SK-N-MC (cell line): ENCODE data around the gene IGF1R.

Experiments used
- DNase-seq: peaks from one replicate; pipeline ENCODE4 v3.0.0-alpha.2; 2011; ENCODE audit warnings: low read depth, low spot score
- H3K27ac ChIP-seq: fragments of 200-600 bp; sonication (generic); 2 replicates; pipeline ENCODE4 v1.5.1; 2016; ENCODE audit warnings: mixed run types
- H3K36me3 ChIP-seq: fragments of 200-600 bp; sonication (generic); 2 replicates; pipeline ENCODE4 v1.6.1; 2017; ENCODE audit warnings: antibody characterized with exemption, low read length, mixed read lengths; ENCODE audit not compliant: insufficient read depth
- H3K4me3 ChIP-seq: fragments of 200-600 bp; sonication (generic); 2 replicates; pipeline ENCODE4 v1.5.1; 2016
- H3K9ac ChIP-seq: fragments of 200-600 bp; sonication (generic); 2 replicates; pipeline ENCODE4 v1.8.0; 2017; ENCODE audit warnings: mixed run types, mixed read lengths; ENCODE audit not compliant: insufficient read length
- H3K9me3 ChIP-seq: fragments of 200-600 bp; sonication (generic); 2 replicates; pipeline ENCODE4 v1.6.1; 2017; ENCODE audit warnings: low read depth, mild to moderate bottlenecking, antibody characterized with exemption, low read length, moderate library complexity, mixed read lengths
- EZH2 ChIP-seq: fragments of 200-600 bp; sonication (generic); IDR thresholded peaks from one replicate; pipeline ENCODE4 v1.6.1; 2017; ENCODE audit warnings: antibody characterized with exemption
- FOXP2 ChIP-seq: optimal IDR thresholded peaks from 2 replicates; pipeline ENCODE3; 2011; ENCODE audit warnings: mild to moderate bottlenecking, moderate library complexity; ENCODE audit not compliant: insufficient read depth; ENCODE audit errors: extremely low read length, control extremely low read depth
- POLR2AphosphoS5 ChIP-seq: IDR thresholded peaks from 2 replicates; pipeline ENCODE4 v1.6.1; 2012; ENCODE audit warnings: mild to moderate bottlenecking, low read depth, low read length, borderline replicate concordance

IGF1R gene

GRCh38 chr15:98770984-98771383 lies 122.6 kb downstream of the IGF1R start:
- H3K9me3 ChIP-seq = no peaks in the 10 kb centered on the region
- H3K36me3 ChIP-seq = no peaks in the 10 kb centered on the region
- DNase-seq = no peak
- TF ChIP-seq POLR2AphosphoS5 = no peak
- H3K9ac ChIP-seq = no peak overlapping the region
- H3K4me3 ChIP-seq = no peak overlapping the region
- H3K27ac ChIP-seq = no peak overlapping the region

DNA sequence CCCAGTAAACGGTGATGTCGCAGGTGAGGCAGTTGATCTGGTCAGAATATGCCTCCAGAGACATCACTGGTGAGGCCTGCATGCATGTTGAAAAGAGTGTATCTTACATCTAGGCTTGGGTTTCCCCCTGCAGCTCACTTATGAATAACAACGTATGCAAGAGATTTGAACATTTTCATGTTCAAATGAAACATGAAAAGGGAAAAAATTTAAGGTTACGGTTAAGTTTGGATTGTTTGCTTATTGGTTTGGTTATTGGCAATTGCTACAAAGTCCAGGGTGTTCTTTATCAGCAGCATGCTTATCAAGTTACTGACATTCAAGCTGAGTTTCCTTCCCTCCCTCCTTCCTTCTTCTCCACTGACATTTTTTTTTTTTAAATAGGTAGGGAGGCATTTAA lies 123.2 kb downstream of the IGF1R start:
- no peak overlapping the region for H3K9ac ChIP-seq
- H3K36me3 ChIP-seq = no peaks in the 10 kb centered on the region
- no peak for DNase-seq
- no peaks in the 10 kb centered on the region for H3K9me3 ChIP-seq
- H3K27ac ChIP-seq = no peak overlapping the region
- H3K4me3 ChIP-seq = no peak overlapping the region
- no peak for TF ChIP-seq EZH2
- TF ChIP-seq POLR2AphosphoS5 = no peak
- no peak for TF ChIP-seq FOXP2

GRCh38 chr15:98772895-98773294 lies 124.6 kb downstream of the IGF1R start:
- no peak for DNase-seq
- no peak for TF ChIP-seq EZH2
- TF ChIP-seq FOXP2 = no peak
- TF ChIP-seq POLR2AphosphoS5 = no peak
- no peaks in the 10 kb centered on the region for H3K36me3 ChIP-seq
- no peaks in the 10 kb centered on the region for H3K9me3 ChIP-seq
- H3K27ac ChIP-seq = no peak overlapping the region
- no peak overlapping the region for H3K4me3 ChIP-seq
- no peak overlapping the region for H3K9ac ChIP-seq

GRCh38 chr15:98773616-98774015 lies 125.3 kb downstream of the IGF1R start:
- Histone ChIP-seq H3K4me3 (no peak overlapping the region), H3K9ac (no peak overlapping the region), H3K36me3 (no peaks in the 10 kb centered on the region), H3K9me3 (no peaks in the 10 kb centered on the region), H3K27ac (no peak overlapping the region)
- no peak for DNase-seq
- TF ChIP-seq POLR2AphosphoS5 (no peak), EZH2 (no peak), FOXP2 (no peak)

- no peaks in the 10 kb centered on the region for H3K36me3 ChIP-seq
- no peaks in the 10 kb centered on the region for H3K9me3 ChIP-seq
- TF ChIP-seq FOXP2 (no peak), EZH2 (no peak), POLR2AphosphoS5 (no peak)
- no peak overlapping the region for H3K27ac ChIP-seq
- H3K4me3 ChIP-seq = no peak overlapping the region
- DNase-seq = no peak
- H3K9ac ChIP-seq = no peak overlapping the region
These were observed 126.6 kb downstream of the IGF1R start for GRCh38 chr15:98774756-98775497.

DNA sequence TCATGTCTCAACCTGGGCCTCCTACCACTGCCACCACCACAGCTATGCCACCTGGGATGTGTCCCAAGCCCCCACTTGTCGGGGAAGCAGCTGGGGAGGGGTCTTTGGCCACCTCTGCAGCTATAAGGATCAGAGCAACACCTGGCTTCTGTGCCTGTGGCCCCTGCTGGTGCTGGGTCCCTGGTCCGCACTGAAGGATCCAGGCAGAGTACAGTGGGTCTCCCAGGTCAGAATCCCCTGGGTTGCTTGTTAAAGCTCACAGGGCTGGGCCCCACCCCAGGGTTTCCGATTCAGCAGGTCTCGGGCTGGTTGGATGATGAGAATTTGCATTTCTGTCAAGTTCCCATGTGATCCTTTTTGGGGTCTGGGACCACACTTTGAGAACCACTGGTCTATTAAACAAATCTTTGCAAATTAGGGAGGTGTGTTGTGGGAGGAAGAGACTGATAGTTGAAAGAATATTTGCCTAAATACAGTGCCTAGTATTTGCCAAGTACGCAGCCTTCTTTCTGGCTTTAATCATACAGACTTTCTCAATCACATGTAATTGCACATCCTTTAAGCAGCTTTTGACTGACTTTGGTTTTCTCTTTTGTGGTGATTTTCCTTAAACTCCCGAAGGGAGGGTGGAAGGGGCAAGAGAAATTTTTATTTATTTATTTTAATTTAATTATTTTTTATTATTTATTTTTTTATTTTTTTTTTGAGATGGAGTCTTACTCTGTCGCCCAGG lies 127.3 kb downstream of the IGF1R start:
- H3K9ac ChIP-seq = no peak overlapping the region
- no peak overlapping the region for H3K27ac ChIP-seq
- no peak overlapping the region for H3K4me3 ChIP-seq
- no peaks in the 10 kb centered on the region for H3K9me3 ChIP-seq
- DNase-seq = no peak
- TF ChIP-seq EZH2 (no peak), FOXP2 (no peak), POLR2AphosphoS5 (no peak)
- H3K36me3 ChIP-seq = no peaks in the 10 kb centered on the region

DNA sequence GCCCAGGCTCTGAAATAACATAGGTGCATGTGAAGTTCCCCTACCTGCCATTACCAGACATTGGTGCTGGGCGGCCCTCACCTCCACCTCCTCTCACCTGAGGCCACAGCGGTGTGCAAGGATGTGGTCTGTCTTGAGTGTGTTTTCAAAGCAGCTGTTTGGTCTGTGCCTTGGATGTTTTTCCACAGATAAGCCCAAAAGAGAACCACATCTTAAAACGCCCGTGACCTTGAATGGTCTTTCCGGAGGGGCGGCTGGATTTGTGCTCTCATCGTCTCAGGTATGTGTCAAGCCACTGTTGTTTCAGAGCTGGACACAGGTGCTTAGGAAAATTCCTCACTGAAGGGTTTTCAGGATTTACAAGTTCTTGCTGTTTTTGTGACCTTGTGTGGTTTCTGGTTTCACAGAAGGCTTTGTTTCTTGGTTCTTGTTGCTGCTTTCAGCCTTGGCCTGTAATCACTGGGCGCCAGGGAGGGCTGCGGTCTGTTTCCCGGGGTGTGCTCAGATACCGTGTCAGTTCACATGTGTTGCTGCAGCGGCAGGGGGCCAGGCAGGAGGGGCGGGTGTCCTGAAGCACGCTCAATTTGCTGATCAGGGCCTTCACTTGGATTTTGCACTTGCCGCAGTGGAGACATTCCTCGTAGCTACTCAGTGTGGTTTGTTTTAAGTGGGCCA lies 128.4 kb downstream of the IGF1R start:
- H3K9ac ChIP-seq = no peak overlapping the region
- no peaks in the 10 kb centered on the region for H3K36me3 ChIP-seq
- no peak overlapping the region for H3K27ac ChIP-seq
- DNase-seq = no peak
- no peaks in the 10 kb centered on the region for H3K9me3 ChIP-seq
- H3K4me3 ChIP-seq = peak overlapping the region; percentile 26; the same call in 1 of the 2 replicates
- TF ChIP-seq FOXP2 = peak; percentile 30
- no peak for TF ChIP-seq POLR2AphosphoS5

- Histone ChIP-seq H3K9me3 (no peaks in the 10 kb centered on the region), H3K27ac (no peak overlapping the region), H3K4me3 (no peak overlapping the region), H3K36me3 (no peaks in the 10 kb centered on the region), H3K9ac (no peak overlapping the region)
- TF ChIP-seq POLR2AphosphoS5 (no peak), EZH2 (no peak), FOXP2 (no peak)
- no peak for DNase-seq
These were observed 129.1 kb downstream of the IGF1R start for GRCh38 chr15:98777426-98777825.
